CD4-positive, alpha-beta T cell (primary cell): ENCODE results near the gene NELFB. TPM values are rescaled to one million over a fixed set of nuclear protein-coding genes. Genes with fewer than 3 reads are reported as not detected.
A peak's percentile ranks its signal among the peaks of the same experiment; 100 is the strongest.

Source experiments
- ATAC-seq: fragments of 200-7000 bp; cut with Tn5 transposase; one replicate; pipeline ENCODE4 v1.10.0; 2022; ENCODE audit warnings: mild to moderate bottlenecking; ENCODE audit not compliant: poor library complexity
- CTCF ChIA-PET: fragments of 350-600 bp; sonication (Branson Sonifier 250); formaldehyde crosslinking; loops from one replicate; lab custom pipeline; 2021; ENCODE audit warnings: antibody characterized with exemption, inconsistent platforms; lab: Charles Lee
- POLR2A ChIA-PET: fragments of 350-600 bp; sonication (Branson Sonifier 250); formaldehyde crosslinking; loops from one replicate; lab custom pipeline; 2021; ENCODE audit warnings: antibody characterized with exemption, inconsistent platforms; lab: Charles Lee
- DNase-seq, 14 experiments: peaks; one replicate each; pipeline ENCODE4 v3.0.0-alpha.2; 2013 to 2020; ENCODE audit warnings: mixed read lengths in 2 of 14
- H3K27ac ChIP-seq, 2 donors: one replicate each; pipeline versions ENCODE4 v1.5.1 to v1.7.0; 2013; ENCODE audit warnings: low read length in 2 of 2, low read depth in 1 of 2, mild to moderate bottlenecking in 1 of 2
- H3K27me3 ChIP-seq, 2 experiments: 1 replicate in 1 of 2; 2 replicates in 1 of 2; pipeline versions ENCODE4 v1.6.1 to v1.7.0; 2013; ENCODE audit warnings: low read length in 2 of 2, control low read depth in 1 of 2, mild to moderate bottlenecking in 1 of 2, moderate library complexity in 1 of 2; ENCODE audit not compliant: insufficient read depth in 2 of 2, control insufficient read depth in 1 of 2
- H3K36me3 ChIP-seq: one replicate; pipeline ENCODE4 v1.6.1; 2013; ENCODE audit warnings: low read length, control low read depth; ENCODE audit not compliant: insufficient read depth
- H3K4me1 ChIP-seq: one replicate; pipeline ENCODE4 v1.6.1; 2013; ENCODE audit warnings: low read length, control low read depth; ENCODE audit not compliant: insufficient read depth
- H3K4me3 ChIP-seq: one replicate; pipeline ENCODE4 v1.5.1; 2013; ENCODE audit warnings: mild to moderate bottlenecking, low read length, moderate library complexity
- H3K9me3 ChIP-seq, 2 experiments: 1 replicate in 1 of 2; 2 replicates in 1 of 2; pipeline versions ENCODE4 v1.6.1 to v1.7.0; 2013; ENCODE audit warnings: low read length in 2 of 2, mild to moderate bottlenecking in 2 of 2, control low read depth in 1 of 2, moderate library complexity in 1 of 2; ENCODE audit not compliant: control insufficient read depth in 1 of 2, insufficient read depth in 1 of 2
- H3K27ac Mint-ChIP-seq: one replicate; pipeline ENCODE4 v1.8.0; 2020; ENCODE audit warnings: mixed read lengths
- H3K27me3 Mint-ChIP-seq: one replicate; pipeline ENCODE4 v1.8.0; 2021; ENCODE audit warnings: mixed read lengths
- H3K36me3 Mint-ChIP-seq: one replicate; pipeline ENCODE4 v1.8.0; 2021; ENCODE audit warnings: low read depth, mixed read lengths
- H3K4me1 Mint-ChIP-seq: one replicate; pipeline ENCODE4 v1.8.0; 2021; ENCODE audit warnings: low read depth, mixed read lengths
- H3K4me3 Mint-ChIP-seq: one replicate; pipeline ENCODE4 v1.8.0; 2020; ENCODE audit warnings: mild to moderate bottlenecking, mixed read lengths
- H3K9me3 Mint-ChIP-seq: one replicate; pipeline ENCODE4 v1.8.0; 2020; ENCODE audit warnings: mixed read lengths
- intact Hi-C, 2 experiments: fragments of 100-400 bp; cut with DNase I in 1 of 2; cut with micrococcal nuclease in 1 of 2; formaldehyde crosslinking; loops; one replicate each; pipeline versions ENCODE4 v1.15.1 to v1.9.0; 2023 to 2025; cut with DNase I, micrococcal nuclease
- total RNA-seq, 174 experiments: library from RNA in 2 of 174; stranded (reverse) in 2 of 174; gene quantifications; one replicate each; pipeline ENCODE4 v1.2.3 and lab custom pipeline; 2021 to 2026
- TF ChIP-seq, protein P1 (sequence below): fragments of 200-600 bp; IDR thresholded peaks from one replicate; pipeline ENCODE4 v1.8.0; 2022; ENCODE audit warnings: antibody characterized with exemption, mild to moderate bottlenecking

Gene NELFB
- total RNA-seq, 2 experiments from 2014 or later, result 20.7 to 21.2 TPM

DNA sequence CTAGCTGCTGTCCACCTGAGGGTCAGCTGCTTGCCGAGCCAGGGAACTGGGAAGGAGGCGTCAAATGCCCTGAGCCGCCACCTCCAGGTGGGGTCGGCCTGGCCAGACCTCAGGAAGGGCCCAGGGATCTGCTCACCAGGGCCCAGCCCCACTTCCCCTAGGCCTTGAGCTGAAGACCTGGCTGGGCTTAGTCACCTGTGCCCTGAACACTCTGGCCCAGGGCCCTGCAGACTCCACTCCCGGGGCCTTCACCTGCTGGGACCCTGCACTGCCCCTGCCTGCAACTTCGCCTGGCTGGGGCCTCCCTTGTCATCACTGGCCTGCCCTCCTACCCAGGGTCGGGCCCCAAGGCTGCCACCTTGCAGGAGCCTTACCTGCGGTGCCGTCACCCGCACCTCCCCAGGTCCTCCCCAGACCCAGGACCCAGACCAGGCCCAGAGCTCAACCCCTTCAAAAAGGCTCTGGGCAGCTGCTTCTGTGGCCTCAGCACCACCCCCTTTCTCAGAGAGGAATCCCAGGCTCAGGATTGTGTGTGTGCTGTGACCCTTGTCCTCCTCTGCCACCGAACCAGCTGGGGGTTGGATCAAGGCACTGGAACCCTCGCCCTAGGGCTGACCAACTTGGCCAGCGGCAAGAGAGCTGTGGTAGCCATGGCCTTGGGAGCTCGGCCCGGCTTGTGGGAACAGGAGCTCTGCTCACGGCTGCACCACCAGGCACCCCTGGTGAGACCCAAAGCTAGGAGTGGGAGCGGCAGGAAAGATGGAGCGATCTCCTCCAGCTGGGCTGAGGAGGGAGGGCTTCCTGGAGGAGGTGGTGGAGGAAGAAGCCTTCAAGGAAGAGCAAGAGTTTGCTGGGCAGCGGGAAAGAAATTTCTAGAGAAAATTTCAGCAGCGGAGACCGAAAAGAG lies 1.2 kb upstream of the NELFB start:
- ATAC-seq (no peak), DNase-seq (peak in 1 of 14 experiments; percentile 11)
- H3K27ac Mint-ChIP-seq, result peak overlapping the region; percentile 82
- H3K4me1 ChIP-seq, result peaks cover 25% of the 10 kb centered on the region
- H3K36me3 Mint-ChIP-seq, result peaks cover 8% of the 10 kb centered on the region
- ChIA-PET POLR2A (interaction anchor here (0.6 to 4.7 kb wide), 11 partner anchors 11 to 526 kb away, joined by 3 to 63 read pairs (median 8); partner anchors contain the start of genes ANAPC2, EXD3, MAN1B1 and NOXA1), CTCF (interaction anchor here (0.6 to 2.9 kb wide), 5 partner anchors 11 to 30 kb away, joined by 3 to 18 read pairs (median 4); no protein-coding TSS in a partner anchor)
- peaks cover 16% of the 10 kb centered on the region for H3K4me1 Mint-ChIP-seq
- no peaks in the 10 kb centered on the region for H3K27me3 ChIP-seq
- peaks cover 20% of the 10 kb centered on the region for H3K36me3 ChIP-seq
- no peaks in the 10 kb centered on the region for H3K9me3 ChIP-seq
- peak overlapping the region; percentile 91 for H3K4me3 Mint-ChIP-seq
- H3K27me3 Mint-ChIP-seq, result no peaks in the 10 kb centered on the region
- H3K4me3 ChIP-seq, result peak overlapping the region; percentile 82
- TF ChIP-seq, protein P1, sequence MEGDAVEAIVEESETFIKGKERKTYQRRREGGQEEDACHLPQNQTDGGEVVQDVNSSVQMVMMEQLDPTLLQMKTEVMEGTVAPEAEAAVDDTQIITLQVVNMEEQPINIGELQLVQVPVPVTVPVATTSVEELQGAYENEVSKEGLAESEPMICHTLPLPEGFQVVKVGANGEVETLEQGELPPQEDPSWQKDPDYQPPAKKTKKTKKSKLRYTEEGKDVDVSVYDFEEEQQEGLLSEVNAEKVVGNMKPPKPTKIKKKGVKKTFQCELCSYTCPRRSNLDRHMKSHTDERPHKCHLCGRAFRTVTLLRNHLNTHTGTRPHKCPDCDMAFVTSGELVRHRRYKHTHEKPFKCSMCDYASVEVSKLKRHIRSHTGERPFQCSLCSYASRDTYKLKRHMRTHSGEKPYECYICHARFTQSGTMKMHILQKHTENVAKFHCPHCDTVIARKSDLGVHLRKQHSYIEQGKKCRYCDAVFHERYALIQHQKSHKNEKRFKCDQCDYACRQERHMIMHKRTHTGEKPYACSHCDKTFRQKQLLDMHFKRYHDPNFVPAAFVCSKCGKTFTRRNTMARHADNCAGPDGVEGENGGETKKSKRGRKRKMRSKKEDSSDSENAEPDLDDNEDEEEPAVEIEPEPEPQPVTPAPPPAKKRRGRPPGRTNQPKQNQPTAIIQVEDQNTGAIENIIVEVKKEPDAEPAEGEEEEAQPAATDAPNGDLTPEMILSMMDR, result no peak
- H3K9me3 Mint-ChIP-seq, result no peaks in the 10 kb centered on the region
- intact Hi-C loops, result no loop called here
- H3K27ac ChIP-seq, result no peak overlapping the region

DNA sequence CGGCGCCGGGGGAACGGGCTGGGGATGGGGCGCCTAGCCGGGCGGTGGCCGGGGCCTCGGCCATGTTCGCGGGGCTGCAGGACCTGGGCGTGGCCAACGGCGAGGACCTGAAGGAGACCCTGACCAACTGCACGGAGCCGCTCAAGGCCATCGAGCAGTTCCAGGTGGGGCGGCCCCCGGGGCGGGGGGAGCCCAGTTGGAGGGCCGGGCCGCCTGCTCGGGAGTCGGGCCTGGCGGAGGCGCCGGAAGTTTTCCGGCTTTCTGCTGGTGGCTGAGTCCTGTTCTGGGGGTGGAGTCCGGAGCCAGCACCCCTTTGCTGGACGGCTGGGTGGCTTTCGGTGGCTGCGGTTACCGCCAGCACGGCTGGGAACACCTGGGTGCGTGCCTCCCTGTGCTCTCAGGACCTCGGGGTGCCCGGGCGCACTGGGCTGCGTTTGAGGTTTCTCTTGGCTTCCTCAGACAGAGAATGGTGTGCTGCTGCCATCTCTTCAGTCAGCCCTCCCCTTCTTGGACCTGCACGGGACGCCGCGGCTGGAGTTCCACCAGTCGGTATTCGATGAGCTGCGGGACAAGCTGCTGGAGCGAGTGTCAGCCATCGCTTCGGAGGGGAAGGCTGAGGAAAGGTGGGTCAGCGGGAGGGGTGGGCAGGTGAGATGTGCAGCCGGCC lies 454 bp downstream of the NELFB start:
- ChIA-PET CTCF (interaction anchor here (1.0 to 2.9 kb wide), 4 partner anchors 13 to 220 kb away, joined by 3 to 18 read pairs (median 6); no protein-coding TSS in a partner anchor), POLR2A (interaction anchor here (0.6 to 4.7 kb wide), 15 partner anchors 11 to 349 kb away, joined by 3 to 63 read pairs (median 5); partner anchors contain the start of genes ANAPC2, EXD3, MAN1B1 and NOXA1)

More for the DNA sequence above, 454 bp downstream of the NELFB start:
- ATAC-seq (peak; percentile 26), DNase-seq (peak in 3 of 14 experiments; percentile 32 to 46 (median 39))
- H3K27ac Mint-ChIP-seq, result peak overlapping the region; percentile 49
- H3K9me3 Mint-ChIP-seq, result no peaks in the 10 kb centered on the region
- peak overlapping the region; percentile 90 for H3K4me3 ChIP-seq
- peak overlapping the region; percentile 94 for H3K4me3 Mint-ChIP-seq
- intact Hi-C loops, result loop anchor here in 1 of 2 experiments (1.0 to 5.0 kb wide), 3 partner anchors 14 to 1288 kb away; partner anchors contain the start of genes EXD3, NOXA1 and TUBB4B
- no peaks in the 10 kb centered on the region for H3K27me3 Mint-ChIP-seq
- H3K4me1 ChIP-seq, result peaks cover 25% of the 10 kb centered on the region
- H3K9me3 ChIP-seq, result no peaks in the 10 kb centered on the region
- H3K36me3 Mint-ChIP-seq, result peaks cover 12% of the 10 kb centered on the region
- H3K27ac ChIP-seq, result no peak overlapping the region
- H3K36me3 ChIP-seq, result peaks cover 20% of the 10 kb centered on the region
- H3K4me1 Mint-ChIP-seq, result peaks cover 16% of the 10 kb centered on the region
- TF ChIP-seq, protein P1, result no peak
- H3K27me3 ChIP-seq, result no peaks in the 10 kb centered on the region
